Hepatocyte (in vitro differentiated cells): ENCODE data around the gene WBP4.

Experiments used
- EZH2 ChIP-seq: fragments of 200-600 bp; sonication (generic); IDR thresholded peaks from 2 replicates; pipeline ENCODE4 v1.6.1; 2016; ENCODE audit warnings: antibody characterized with exemption, mild to moderate bottlenecking, borderline replicate concordance
- TF ChIP-seq, protein P1 (sequence below): fragments of 200-600 bp; sonication (generic); IDR thresholded peaks from 2 replicates; pipeline ENCODE4 v1.5.1; 2016; ENCODE audit warnings: antibody characterized with exemption, mild to moderate bottlenecking; ENCODE audit not compliant: poor library complexity

DNA sequence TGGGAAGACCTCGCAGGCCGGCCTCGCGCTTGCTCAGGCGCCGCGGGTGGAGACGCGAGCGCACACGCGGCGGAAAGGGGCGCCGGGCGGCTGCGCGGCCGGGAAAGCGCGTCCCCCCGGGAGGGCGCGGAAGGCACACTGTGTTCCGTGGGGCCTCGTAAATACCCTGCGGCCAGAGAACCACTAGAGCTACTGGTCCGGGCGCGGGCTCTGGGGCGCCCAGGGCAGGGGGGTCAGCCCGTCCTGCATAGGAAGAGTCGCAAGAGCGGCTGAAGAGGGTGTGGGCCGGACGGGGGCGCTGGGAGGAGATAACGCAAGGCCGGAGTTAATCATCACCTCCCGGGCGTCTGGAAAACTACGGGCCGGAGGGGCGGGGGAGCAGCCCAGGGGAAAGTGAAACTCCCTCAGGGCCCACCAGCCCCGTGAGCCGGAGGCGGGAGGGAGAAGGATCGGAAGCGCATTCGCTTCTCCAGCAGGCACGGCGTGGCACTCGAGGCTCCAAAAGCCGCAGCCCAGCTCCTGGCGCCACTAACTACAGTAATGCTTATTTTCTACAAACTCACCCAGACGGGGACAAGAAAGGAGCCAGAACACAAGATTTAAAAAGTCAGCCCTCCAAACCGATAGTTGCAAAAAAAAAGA lies 1.1 kb upstream of the WBP4 start:
- TF ChIP-seq, protein P1, sequence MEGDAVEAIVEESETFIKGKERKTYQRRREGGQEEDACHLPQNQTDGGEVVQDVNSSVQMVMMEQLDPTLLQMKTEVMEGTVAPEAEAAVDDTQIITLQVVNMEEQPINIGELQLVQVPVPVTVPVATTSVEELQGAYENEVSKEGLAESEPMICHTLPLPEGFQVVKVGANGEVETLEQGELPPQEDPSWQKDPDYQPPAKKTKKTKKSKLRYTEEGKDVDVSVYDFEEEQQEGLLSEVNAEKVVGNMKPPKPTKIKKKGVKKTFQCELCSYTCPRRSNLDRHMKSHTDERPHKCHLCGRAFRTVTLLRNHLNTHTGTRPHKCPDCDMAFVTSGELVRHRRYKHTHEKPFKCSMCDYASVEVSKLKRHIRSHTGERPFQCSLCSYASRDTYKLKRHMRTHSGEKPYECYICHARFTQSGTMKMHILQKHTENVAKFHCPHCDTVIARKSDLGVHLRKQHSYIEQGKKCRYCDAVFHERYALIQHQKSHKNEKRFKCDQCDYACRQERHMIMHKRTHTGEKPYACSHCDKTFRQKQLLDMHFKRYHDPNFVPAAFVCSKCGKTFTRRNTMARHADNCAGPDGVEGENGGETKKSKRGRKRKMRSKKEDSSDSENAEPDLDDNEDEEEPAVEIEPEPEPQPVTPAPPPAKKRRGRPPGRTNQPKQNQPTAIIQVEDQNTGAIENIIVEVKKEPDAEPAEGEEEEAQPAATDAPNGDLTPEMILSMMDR: peak; percentile 36
- no peak for TF ChIP-seq EZH2
